GM19395 (cell line): ENCODE results near the gene ITPK1.
A peak's percentile ranks its signal among the peaks of the same experiment; 100 is the strongest.

ENCODE experiments used
- ATAC-seq: cut with Tn5 transposase; IDR thresholded peaks from one replicate; pipeline ENCODE4 v1.9.1; 2021; ENCODE audit warnings: mild to moderate bottlenecking, moderate library complexity; ENCODE audit not compliant: unreplicated experiment

ITPK1 gene

DNA sequence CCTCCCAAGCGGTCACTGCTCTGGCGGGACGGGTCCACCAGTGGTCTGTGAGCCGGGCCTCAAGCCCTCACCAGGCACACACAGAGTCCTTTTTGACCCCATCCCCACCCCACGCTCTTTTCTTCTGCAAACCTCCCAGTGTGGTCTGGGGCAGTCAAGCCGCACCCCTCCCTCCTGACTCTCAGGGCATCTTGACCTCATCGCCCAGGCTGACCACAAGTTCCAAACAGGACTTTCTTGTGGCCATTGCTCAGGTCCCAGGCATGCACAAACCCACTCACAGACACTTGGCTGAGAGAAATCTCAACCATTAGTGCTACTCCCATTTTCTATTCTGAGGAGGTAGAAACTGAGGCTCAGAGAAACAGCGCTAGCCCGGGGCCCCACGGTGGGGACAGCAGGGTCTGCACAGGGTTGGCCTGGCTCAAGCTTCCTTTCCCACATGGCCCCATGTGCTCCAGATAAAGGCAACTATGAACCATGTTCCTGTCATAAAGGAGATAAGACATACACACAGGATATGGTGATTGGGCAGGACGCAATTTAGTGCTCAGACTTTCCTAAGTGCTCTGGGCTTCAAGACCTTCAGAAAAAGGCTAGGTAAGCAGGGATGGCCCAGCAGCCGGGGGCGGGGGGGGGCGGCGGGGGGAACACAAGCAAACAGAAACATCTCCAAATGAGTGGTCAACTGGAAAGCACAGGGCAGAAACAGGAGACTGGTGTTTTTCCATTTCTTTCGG is 69.6 kb downstream of the ITPK1 start:
- ATAC-seq, result no peak

DNA sequence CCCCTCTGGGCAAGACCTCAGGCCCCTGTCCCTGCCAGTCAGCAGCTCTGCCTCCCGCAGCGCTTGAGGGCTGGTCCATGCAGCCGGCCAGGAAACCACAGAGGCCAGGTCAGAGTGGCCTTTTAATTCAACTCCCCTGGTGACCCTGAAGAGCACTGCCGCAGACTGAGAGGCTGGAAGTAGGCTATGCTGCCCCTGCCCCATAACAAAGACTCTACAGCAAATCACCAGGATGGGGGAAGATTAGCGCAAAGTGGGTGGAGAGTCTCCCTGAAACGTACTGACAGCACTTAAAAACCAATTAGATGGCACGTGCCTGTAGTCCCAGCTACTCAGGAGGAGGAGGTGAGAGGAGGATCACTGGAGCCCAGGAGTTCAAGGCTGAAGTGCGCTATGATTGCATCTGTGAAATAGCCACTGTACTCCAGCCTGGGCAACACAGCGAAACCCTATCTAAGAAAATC is 70.5 kb downstream of the ITPK1 start:
- no peak for ATAC-seq

DNA sequence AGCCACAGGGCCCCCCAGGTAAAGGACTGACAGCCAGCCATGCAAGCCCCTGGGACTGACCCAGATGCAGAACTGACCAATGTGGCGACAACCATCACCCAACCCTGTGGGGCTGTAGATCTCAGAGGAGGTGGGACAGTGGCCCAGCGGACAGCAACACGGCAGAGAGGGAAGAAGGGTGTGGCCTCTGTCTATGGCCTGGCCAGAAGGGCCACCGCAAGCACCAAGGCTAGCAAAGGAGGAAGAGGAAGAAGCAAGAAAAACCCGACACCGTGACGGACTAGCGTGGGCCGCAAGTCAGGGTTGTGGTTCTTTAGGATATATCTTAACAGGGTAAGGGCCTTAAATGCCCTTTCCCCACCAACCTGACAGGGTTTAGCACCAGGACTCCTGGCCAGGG is 71.2 kb downstream of the ITPK1 start:
- ATAC-seq, result no peak

DNA sequence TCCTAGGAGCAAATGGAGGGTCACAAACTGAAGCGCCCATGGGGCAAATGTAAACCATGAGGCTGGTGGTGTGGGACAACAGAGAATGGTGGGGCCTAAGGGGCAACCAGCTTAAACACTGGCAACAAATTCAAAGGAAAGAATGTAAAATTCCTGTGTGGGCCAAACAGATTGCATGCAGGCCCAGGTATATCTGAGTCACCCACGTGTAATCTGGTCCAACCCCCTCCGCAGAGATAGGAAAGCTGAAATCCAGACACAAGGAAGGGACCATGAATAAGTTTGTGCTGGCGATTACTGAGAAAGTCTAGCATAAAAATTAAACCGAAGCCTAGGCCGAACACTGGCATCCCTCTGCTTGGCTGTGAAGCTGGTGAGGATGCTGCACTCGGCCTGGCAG is 71.6 kb downstream of the ITPK1 start:
- no peak for ATAC-seq

DNA sequence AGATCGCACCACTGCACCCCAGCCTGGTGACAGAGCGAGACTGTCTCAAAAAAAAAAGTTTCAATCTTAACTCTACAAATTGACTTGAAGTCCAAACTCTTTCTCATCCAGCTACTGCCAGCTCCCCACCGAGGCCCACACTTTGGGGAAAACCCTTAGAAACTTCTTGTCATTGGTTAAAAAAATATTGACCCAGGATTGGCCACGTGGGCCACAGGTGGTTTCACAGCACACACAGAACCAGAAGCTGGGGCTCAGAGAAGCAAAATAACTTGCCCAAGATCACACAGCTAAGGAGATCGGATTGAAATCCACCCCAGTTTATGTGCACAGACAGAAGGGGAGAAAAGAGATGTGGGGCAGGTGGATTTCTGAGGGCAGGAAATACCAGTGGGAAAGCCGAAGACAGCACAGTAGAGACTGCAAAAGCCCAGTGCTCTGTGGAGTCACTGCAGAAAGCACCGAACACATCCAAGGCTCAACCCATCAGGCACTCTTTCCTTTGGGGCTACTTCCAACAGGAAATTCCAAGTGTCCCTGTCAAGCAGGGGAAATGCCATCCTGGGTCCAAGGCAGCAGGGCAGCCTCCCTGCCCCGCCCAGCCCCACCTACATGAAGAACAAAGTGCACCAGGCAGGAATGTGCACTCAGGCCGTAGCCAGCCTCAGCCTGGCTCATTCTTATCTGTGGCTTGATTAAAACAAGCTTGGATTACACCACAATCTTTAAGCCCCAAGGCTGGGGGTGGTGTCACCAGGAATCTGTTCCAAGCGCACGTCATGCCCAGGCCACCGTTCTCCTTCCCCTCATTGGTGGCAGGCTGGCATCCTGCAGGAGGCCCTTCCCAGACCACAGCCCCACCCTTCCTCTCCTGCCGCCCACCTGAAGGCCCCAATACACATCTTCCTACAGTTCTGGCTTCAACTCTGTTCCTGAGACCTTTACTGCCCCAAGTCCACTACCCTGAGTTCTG is 72.5 kb downstream of the ITPK1 start:
- ATAC-seq, result no peak

DNA sequence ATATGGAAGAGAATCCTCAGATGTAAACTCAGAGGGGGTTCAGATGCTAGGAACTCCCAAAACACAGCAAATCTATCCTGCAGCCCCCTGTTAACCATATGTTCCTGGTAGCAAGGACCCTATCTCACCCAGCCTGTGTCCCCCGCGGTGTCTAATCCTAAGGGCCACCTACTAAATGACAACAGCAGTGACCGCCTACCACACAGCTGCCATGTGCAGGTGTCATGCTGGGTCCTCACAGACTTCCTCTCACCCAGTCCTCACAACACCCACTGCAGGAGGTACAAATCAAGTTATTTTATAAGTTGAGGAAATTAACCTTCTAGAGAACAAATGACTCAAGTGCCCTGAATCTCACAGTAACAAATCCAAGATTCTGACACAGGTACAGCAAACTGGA is 73.9 kb downstream of the ITPK1 start:
- no peak for ATAC-seq

DNA sequence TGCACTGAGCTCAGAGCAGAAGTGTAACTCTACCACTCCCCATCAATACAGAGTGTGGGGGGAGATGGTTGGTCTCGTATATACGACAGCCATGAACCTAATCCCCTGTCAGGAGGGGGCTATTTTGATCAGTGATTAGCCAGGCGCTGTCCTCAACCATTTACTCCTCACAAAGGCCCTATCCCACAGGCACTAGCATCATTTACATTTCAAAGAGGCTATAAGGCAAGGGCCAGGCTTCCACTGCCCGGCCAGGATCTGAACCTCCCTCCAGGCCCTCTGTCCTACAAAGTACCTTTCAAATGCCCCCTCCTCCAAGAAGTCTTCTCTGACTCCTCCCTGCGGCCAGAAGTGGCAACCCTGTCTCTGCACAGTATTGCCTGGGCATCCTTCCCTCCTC is 74.7 kb downstream of the ITPK1 start:
- no peak for ATAC-seq

DNA sequence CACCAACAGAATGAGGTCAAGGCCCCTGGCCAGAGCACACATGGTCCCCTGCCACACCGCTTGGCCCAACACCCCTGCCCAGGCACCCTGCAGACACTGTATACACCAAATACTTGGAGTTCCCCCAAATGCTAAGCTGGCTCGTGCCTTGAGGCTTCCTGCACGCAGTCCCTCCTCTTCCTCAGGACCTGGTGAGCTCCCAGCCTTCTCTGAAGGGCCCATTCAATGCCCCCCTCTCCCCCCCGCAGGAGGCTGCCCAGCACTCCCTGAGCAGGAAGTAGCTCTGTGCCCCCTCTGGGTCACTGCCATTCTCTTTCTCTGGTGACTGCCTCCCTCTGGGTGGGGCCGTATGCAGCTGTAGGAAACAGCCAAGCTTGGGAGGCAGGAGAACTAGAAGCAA is 75.3 kb downstream of the ITPK1 start:
- no peak for ATAC-seq

DNA sequence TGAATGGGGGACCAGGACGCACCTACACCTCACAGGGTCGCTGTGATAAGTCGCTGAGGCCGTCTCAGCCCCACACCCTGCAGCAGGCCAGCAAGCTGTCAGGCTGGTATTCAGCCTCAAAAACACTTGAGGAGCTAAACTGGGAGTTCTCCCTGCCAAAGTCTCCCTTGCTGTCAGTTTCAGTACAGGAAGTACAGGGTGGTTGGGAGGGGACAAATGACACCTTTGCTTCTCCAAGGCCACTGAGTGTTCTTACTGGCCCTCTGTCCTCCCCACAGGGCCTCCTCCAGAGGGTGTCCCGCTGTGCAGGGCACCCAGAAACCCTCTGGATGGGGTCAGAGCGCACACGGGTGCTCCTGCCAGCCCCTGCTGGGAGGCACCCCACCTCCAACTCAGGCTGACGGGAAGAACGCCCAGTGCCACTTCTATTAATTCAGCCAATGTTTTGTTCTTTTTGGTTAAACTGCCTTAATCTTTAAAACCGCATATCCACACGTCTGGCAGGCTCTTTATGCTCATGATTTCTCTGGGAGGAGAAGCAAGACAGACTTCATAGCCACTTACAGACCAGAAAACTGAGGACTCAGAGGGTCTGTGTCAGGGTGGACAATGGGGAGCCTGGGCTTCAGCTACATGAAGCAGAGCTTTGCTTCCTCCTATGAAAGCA is 75.9 kb downstream of the ITPK1 start:
- no peak for ATAC-seq

DNA sequence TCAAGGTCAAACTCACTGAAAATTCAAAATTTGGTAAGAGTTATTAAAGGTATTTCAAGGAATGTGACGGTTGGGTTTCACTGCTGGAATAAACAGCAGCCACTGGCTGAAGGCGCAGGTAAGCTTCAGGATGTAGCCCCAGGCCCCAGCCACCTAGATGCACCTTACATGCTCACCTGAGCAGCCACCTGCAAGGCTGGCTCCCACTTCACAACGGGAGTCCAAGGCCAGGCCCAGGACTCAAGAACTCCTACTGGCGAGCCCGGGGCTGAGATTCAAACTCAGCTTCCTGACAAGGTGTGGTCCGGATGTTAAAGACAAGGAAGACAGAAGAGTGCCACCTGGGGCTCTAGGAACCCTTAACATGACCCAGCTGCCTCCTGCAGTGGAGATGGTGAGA is 78.4 kb downstream of the ITPK1 start:
- no peak for ATAC-seq

DNA sequence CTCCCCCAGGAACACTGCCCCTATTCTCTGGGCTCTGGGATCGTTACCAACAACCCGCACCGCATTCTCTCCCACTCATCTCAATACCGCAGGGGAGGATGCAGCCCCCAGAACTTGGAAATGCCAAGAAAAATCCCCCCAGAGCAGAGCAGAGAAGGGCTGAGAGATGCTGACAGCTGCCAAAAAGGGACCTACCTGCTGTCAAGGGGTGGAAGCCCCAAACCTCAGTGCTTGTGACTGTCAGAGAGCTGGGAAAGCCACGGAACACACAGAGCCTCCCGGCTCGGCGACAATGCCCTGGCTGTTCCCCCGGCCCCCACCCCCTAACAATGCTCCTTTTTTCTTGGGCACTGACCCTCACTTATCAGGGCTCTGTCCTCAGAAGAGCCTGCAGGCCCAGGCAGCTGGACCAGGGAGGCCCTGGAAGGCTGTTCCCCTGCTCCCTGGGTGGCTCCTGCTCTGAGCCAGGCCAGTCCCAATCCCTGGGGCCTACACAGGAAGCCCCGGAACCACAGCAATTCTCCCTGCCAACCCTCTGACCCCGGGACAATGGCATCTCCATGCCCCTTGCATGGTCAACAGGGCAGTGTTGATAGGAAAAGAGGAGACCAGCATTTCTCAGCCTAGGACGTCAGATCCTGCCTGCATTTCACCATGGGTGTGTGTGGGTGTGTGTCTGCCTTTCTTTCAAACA is 78.9 kb downstream of the ITPK1 start:
- ATAC-seq, result no peak

DNA sequence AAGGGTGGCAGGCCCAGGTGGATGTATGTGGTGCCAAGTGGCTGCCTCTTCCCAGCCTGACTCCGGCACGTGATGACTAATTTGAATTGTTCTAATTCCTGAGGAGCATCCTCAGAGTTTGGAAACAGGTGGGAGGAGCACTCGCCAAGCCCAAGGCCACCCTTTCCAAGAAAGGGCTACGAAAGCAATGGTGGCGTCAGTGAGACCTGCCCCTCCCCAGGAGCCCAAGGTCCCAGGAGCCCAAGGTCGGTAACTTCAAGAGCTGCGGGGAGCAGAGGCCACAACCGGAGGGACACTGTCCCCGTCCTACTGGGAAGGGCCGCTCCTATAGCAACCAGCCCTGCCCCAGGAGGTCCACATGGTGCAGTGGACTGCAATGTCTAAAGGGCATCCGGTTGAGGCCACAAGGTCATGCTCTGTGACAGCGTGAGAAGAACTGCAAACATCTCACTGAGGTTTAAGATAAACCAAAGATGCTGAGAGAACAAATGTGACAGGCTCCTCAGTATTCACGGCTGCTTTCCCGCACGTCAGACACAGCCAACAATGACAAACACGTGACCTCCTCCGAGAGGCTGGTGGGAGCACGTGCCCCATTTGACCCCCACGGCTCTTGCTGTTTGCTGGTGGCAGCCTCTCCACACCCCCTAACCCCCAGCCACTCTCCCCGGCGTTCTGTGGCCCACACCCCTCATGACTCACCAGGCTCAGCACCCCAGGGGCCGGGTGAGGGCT is 79.6 kb downstream of the ITPK1 start:
- ATAC-seq, result no peak

DNA sequence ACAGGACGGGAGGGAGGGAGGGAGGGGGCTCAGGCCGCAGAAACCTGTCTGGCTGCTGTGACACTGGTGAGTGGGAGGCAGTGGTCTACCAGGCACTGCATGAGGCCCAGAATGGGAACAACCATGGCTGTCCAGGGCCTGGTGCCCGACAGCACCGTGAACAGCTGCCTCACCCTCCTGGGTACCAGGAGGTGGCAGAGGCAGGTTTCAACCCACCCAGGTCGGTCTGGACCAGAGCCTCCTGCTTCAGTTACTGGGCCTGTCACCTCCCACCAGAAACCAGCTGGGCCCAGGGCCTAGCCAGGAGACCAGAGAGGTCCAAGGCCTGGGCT is 80.2 kb downstream of the ITPK1 start:
- ATAC-seq, result no peak

DNA sequence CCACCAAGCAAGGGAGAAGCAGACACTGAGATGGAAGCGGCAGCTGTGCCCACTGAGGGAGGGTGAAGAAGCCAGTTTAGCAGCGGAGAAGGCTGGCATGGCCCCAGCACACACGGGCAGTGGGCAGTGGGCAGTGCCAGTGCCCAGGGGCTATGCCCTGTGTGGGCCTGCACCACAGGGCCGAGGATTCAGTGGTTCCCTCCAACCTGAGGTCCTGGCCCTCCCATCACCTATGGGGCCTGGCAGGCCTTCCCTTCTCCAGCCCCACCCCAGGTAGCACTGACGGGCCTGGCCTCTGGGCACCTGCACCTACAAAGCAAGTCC is 81.1 kb downstream of the ITPK1 start:
- no peak for ATAC-seq

DNA sequence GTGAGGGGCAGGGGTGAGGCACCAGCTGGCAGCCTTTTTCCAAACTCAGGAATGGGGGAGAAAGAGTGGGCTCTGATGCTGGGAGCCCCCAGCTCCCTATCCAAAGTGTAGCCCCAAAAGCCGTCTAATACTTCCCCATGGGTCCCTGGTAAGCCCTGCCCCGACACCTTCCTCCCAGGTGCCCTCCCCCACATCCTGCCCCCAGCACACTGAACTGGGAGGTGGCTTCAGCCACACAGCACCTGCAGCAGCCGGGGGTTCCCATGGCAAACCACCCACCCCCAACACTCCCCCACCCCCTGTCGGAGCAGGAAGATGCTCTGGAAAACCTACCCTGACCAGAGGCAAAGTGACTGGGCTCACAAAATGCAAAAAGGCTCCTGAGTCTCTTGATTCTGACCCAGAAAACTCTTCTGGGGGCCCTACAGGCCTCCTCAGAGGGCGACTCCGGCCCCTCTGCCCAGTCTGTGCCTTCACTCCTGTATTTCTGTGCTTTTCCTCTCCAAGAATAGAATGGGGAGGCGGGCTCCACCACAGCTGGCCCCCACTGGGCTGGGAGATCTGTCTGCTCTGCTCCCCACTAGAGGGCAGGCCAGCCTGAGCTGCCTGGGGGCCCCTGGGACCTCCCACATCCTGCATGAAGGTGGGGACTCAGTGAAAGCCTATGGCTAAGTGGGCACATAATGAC is 81.6 kb downstream of the ITPK1 start:
- ATAC-seq, result peak; percentile 60

DNA sequence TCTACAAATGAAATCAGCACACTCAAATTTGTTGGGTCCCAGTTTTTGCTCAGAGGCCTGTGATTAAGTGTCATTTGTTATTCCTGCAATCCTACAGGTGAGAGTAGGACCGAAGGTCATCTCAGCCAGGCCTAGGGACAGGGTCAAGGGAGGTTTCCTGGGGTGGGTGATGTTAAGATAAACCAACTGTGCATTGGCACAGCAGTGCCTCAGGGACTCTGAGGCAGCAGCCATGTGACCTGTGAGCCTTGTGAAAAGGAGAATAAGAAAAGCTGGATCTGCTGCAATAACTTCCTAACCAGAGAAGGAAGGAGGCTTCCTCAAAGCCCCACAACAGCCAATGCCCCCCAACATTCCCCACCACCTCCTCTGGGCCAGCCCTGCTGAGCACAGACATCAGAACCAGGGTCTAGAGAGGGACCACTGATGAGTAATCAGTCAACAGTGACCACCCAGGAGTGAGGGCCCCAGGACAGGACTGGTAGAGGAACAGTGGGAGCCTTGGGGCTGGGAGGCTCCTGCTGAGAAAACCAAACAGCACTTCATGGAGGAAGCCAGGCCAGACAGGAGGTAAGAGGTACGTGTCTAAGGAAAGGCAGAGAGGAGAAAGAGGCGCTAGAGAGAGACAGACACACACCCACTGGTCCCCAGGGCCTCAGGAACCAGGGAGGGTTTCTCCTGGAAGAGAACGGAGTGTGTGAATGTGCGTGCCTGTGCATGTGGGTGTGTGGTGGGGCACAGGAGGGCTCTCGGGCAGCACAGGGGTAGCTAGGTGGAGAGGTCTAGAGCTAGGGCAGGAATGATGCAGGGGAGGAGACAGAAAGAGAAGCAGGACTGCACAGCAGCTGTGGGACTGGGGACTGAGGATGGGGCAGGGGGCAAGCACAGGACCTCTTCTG is 82.4 kb downstream of the ITPK1 start:
- peak; percentile 28 for ATAC-seq

DNA sequence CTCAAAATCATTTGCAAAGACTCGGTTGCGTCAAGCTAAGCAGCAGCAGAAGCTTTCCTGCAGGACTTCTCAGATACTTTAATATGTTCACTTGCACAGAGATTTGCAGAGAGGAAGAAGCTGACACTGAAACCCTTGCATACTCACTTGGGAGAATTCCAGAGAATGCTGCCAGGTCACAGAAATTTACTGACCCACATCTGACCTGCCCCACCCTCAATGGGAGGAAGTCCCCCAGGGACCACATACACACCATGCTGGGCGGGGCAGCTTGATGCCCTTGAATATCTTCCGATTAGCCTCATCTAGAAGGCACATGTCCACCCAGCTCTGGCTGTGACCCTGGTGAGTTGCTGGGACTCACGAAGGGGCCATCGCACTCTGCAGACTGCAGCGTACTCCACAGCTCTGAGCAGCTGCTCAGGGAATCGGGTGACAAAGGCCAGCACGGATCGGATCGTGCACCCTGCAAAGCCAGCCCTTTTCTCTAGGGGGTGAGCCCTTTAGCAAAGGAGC is 83.2 kb downstream of the ITPK1 start:
- no peak for ATAC-seq

DNA sequence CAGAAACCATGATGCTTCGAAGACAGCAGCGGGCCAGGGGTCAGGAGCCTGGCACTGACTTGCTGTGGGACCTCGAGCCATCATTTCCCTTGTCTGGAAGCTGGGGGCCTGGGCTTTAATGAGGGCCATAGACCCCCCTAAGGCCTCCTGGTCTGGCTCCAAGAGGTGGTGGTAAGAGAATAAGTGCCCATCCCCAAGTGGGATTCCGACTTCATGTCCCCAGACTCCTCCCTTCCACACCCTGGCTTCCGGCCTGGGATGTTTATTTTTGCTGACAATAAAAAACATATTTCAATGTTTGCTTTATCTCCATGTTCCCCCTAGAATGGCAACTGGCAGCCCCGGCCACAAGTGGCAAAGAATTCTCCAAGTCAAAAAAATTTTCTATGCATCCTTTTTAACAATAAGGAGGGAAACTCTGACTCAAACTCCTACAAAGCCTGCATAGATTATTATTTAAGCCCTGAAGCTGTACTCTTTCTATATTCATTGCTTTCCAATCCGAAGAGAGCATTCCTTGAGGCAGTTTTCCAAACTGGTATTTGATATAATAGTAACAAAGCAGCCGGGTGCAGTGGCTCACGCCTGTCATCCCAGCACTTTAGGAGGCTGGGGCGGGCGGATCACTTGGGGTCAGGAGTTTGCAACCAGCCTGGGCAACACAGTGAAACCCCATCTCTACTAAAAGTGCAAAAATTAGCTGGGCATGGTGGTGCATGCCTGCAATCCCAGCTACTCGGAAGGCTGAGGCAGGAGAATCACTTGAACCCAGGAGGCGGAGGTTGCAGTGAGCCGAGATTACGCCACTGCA is 84.0 kb downstream of the ITPK1 start:
- ATAC-seq, result no peak
